NT2/D1 (cell line): Measurements from ENCODE around the gene WAC.
"Not testable (repeated sequence)": the region's sequence is repeated elsewhere in the genome, so short reads cannot be mapped to it uniquely, and the experiment has no call there.

ENCODE experiments used
- DNase-seq: peaks from one replicate; pipeline ENCODE4 v3.0.0-alpha.2; 2011; ENCODE audit warnings: low read depth, low spot score
- H3K27me3 ChIP-seq: 2 replicates; pipeline ENCODE4 v1.6.0; 2011; ENCODE audit warnings: mild to moderate bottlenecking; ENCODE audit not compliant: insufficient read length, insufficient read depth
- H3K36me3 ChIP-seq: 2 replicates; pipeline ENCODE4 v1.6.1; 2011; ENCODE audit warnings: mild to moderate bottlenecking, low read length, mixed read lengths; ENCODE audit not compliant: insufficient read depth, insufficient read length
- H3K4me1 ChIP-seq: 2 replicates; pipeline ENCODE4 v1.5.1; 2011; ENCODE audit not compliant: insufficient read depth, insufficient read length
- H3K4me3 ChIP-seq: 2 replicates; pipeline ENCODE4 v1.5.1; 2011; ENCODE audit warnings: low read depth; ENCODE audit not compliant: insufficient read length
- H3K9ac ChIP-seq: 2 replicates; pipeline ENCODE4 v1.6.0; 2011; ENCODE audit warnings: low read depth; ENCODE audit not compliant: insufficient read length
- H3K9me3 ChIP-seq: 2 replicates; pipeline ENCODE4 v1.5.1; 2011; ENCODE audit warnings: mild to moderate bottlenecking, low read length; ENCODE audit not compliant: insufficient read depth
- SUZ12 ChIP-seq: IDR thresholded peaks from 2 replicates; pipeline ENCODE4 v1.6.1; 2011; ENCODE audit not compliant: insufficient read length, insufficient read depth; ENCODE audit errors: extremely low read depth
- YY1 ChIP-seq: IDR thresholded peaks from 2 replicates; pipeline ENCODE4 v1.6.1; 2011; ENCODE audit not compliant: insufficient read length, insufficient read depth
- ZNF274 ChIP-seq: IDR thresholded peaks from 2 replicates; pipeline ENCODE4 v1.6.1; 2011; ENCODE audit warnings: mild to moderate bottlenecking, low read depth, low read length

Gene WAC

DNA sequence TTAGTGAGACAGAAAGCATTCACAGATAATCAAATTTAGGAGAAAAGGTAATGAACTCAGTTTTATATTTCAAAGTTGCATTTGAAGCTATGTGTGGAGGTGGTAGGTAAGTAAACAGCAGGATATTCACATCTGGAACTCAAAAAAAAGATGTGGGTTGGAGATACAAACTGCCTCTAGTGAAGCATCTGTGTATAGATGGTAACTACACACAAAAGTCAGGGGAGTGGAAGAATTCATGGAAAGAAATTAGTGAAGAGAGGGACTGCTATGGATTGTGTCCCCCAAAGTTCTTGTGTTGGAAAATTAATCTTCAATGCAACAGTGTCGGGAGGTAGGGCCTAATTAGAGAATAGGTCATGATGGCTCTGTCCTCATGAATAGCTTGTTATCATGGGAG lies 18.3 kb upstream of the WAC start:
- H3K9ac ChIP-seq, result no peak overlapping the region
- H3K36me3 ChIP-seq, result no peaks in the 10 kb centered on the region
- no peaks in the 10 kb centered on the region for H3K27me3 ChIP-seq
- no peak overlapping the region for H3K4me3 ChIP-seq
- no peak for TF ChIP-seq YY1
- DNase-seq, result no peak
- no peaks in the 10 kb centered on the region for H3K9me3 ChIP-seq
- no peaks in the 10 kb centered on the region for H3K4me1 ChIP-seq

DNA sequence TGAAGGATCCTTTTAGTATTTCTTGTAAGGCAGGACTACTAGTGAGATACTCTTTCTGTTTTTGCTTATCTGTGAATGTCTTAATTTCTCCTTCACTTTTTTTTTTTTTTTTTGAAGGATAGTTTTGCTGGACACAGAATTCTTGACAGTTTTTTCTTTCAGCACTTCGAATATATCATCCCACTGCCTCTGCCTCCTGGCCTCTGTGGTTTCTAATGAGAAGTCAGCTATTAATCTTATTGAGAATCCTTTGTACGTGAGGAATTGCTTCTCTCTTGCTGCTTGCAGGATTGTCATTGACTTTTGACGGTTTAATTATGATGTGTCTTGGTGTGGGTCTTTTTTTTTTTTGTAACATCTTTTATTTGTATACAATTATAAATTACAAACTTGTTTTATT lies 12.6 kb upstream of the WAC start:
- TF ChIP-seq SUZ12, result no peak
- no peak for TF ChIP-seq ZNF274
- DNase-seq, result no peak
- Histone ChIP-seq H3K4me3 (no peak overlapping the region), H3K9ac (no peak overlapping the region), H3K4me1 (no peaks in the 10 kb centered on the region), H3K27me3 (no peaks in the 10 kb centered on the region), H3K36me3 (peaks cover 12% of the 10 kb centered on the region), H3K9me3 (peaks cover 13% of the 10 kb centered on the region; the same call in 1 of the 2 replicates)

DNA sequence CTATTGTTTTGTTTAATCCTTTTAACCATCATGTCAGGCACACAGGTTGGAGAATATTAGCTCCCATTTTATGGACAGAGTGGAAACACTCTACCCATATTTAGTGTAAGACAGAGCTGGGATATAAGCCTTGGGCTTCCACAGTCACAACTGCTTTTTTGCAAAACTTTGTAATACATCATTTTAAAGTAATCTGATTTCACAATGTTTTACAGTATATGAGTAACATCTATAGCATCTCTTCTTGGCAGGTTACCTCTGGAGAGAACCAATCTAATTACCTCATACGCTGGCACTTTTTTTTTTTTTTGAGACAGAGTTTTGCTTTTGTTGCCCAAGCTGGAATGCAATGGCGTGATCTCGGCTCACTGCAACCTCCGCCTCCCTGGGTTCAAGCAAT lies 12.1 kb upstream of the WAC start:
- not testable (repeated sequence) for H3K4me1 ChIP-seq, DNase-seq, H3K4me3 ChIP-seq, H3K9ac ChIP-seq, H3K27me3 ChIP-seq
- Histone ChIP-seq H3K9me3 (peaks cover 13% of the 10 kb centered on the region; the same call in 1 of the 2 replicates), H3K36me3 (peaks cover 17% of the 10 kb centered on the region)

DNA sequence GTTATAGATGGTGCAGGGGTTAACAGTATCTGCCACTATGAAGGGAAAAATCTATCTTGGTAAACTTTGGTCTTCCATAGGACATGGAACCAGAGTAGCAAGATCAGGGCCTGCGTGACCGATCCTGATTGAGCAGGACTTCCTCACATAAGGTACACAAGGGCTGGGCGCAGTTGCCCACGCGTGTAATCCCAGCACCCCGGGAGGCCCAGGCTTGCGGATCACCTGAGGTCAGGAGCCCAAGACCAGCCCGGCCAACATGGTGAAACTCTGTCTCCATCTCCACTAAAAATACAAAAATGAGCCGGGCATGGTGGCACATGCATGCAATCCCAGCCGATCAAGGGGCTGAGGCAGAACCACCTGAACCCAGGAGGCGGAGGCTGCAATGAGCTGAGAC lies 11.0 kb upstream of the WAC start:
- not testable (repeated sequence) for H3K27me3 ChIP-seq, H3K4me1 ChIP-seq, H3K4me3 ChIP-seq, H3K9ac ChIP-seq, DNase-seq
- H3K9me3 ChIP-seq, result peaks cover 13% of the 10 kb centered on the region; the same call in 1 of the 2 replicates
- peaks cover 18% of the 10 kb centered on the region for H3K36me3 ChIP-seq

DNA sequence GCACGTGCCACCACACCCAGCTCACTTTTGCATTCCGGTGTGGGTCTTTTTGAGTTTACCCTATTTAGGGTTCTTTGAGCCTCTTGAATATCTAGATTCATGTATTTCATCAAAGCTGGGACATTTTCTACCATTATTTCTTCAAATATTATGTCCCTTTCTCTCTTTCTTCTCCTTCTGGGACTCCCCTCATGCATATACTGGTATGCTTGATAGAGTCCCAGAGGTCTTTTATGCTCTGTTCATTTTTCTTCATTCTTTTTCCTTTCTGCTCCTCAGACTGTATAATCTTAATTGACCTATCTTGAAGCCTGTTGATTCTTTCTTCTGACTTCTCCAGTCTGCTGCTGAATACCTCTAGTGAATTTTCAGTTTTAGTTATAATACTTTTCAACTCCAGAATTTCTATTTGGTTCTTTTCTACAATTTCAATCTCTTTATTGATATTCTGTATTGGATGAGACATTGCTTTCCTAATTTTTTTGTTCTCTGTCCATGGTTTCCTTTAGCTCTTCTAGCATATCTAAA lies 9.1 kb upstream of the WAC start:
- DNase-seq, result no peak
- TF ChIP-seq ZNF274 (no peak), SUZ12 (no peak), YY1 (no peak)
- peaks cover 18% of the 10 kb centered on the region for H3K36me3 ChIP-seq
- H3K4me3 ChIP-seq, result no peak overlapping the region
- H3K27me3 ChIP-seq, result no peaks in the 10 kb centered on the region
- H3K4me1 ChIP-seq, result no peaks in the 10 kb centered on the region
- H3K9ac ChIP-seq, result no peak overlapping the region
- peaks cover 13% of the 10 kb centered on the region; the same call in 1 of the 2 replicates for H3K9me3 ChIP-seq

DNA sequence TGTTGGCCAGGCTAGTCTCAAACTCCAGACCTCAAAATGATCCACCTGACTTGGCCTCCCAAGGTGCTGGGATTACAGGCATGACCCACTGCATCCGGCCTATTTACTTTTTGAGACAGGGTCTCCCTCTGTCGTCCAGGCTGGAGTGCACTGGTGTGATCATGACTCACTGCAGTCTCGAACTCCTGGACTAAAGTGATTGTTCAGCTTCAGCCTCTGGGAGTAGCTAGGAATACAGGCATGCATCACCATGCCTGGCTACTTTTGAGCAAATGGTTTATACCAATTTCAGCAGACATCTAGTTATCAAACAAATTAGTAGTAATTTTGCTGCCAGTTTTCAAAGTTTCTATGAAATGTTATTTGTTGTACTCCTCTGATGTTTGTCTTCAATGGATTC lies 2.2 kb upstream of the WAC start:
- TF ChIP-seq ZNF274, result no peak
- TF ChIP-seq YY1, result no peak
- TF ChIP-seq SUZ12, result no peak
- Histone ChIP-seq H3K36me3 (peaks cover 24% of the 10 kb centered on the region), H3K27me3 (no peaks in the 10 kb centered on the region), H3K9me3 (no peaks in the 10 kb centered on the region), H3K4me3 (no peak overlapping the region), H3K4me1 (no peaks in the 10 kb centered on the region), H3K9ac (no peak overlapping the region)
- no peak for DNase-seq

DNA sequence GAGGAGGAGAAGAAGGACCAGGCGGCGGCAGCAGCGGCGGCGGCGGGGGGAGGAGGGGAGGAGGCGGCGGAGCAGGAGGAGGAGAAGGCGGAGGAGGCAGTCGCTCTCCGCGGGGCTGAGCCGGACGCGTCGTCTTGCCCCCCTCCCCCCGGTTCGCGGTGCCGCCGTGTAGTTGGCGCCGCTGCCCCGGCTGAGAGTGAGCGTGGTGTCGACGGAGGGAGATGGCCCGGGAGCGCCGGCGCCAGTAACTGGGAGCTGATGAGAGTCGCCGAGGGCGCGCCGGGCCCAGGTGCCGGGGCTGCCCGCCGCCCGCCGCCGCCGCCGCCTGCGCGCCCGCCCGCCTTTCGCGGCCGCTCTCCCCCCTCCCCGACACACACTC lies 257 bp downstream of the WAC start:
- no peak for DNase-seq
- TF ChIP-seq ZNF274 (no peak), SUZ12 (no peak), YY1 (no peak)
- no peaks in the 10 kb centered on the region for H3K4me1 ChIP-seq

DNA sequence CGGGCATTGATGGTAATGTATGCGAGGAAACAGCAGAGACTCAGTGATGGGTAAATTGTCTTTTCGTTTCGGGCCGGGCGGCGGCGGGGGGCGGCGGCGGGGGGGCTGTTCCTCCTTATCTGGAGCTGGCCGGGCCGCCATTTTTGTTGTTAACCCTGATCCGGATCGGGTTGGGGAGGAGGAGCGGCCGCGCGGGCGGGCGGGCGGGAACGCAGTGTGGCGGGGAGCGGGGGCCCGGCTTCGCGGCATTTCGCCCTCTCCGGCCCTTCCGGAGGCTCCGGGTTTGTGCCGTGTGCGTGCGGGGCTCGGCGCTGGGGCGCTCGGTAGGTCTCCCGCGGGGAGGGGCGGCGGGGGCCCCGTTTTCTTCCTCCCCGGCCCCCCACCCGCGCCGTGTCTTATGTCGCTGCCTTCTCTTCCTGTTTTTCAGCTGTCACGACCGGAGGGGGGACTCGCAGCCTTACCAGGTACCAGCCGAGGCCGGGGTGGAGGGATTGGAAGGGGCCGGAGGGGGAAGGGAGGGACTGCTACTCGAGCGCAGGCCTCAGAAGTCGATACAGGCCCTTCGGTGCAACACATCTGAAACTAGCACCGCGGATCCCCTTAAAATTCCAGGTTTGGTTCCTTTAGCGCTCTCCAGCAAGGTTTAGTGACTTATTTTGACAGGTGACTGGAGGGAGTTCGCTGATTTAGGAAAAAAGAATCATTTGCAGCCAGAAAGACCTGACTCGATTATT lies 820 bp downstream of the WAC start:
- Histone ChIP-seq H3K36me3 (peaks cover 52% of the 10 kb centered on the region), H3K9ac (peak overlapping the region; percentile 92), H3K27me3 (no peaks in the 10 kb centered on the region), H3K4me1 (no peaks in the 10 kb centered on the region), H3K9me3 (no peaks in the 10 kb centered on the region), H3K4me3 (peak overlapping the region; percentile 88)
- TF ChIP-seq ZNF274 (no peak), SUZ12 (no peak), YY1 (no peak)
- DNase-seq, result peak; percentile 18

More for the DNA sequence above, 257 bp downstream of the WAC start:
- no peaks in the 10 kb centered on the region for H3K9me3 ChIP-seq
- peaks cover 46% of the 10 kb centered on the region for H3K36me3 ChIP-seq
- H3K4me3 ChIP-seq, result peak overlapping the region; percentile 88
- peak overlapping the region; percentile 92 for H3K9ac ChIP-seq
- H3K27me3 ChIP-seq, result no peaks in the 10 kb centered on the region
